PFSK-1 (cell line): ENCODE results near the gene TERT.

Experiments used
- FOXP2 ChIP-seq: optimal IDR thresholded peaks from 2 replicates; pipeline ENCODE3; 2011; ENCODE audit warnings: borderline replicate concordance, control low read depth, inconsistent platforms; ENCODE audit not compliant: insufficient read depth; ENCODE audit errors: extremely low read length, extremely low read depth
- POLR2AphosphoS5 ChIP-seq: IDR thresholded peaks from 2 replicates; pipeline ENCODE4 v1.6.1; 2012; ENCODE audit warnings: low read depth, mild to moderate bottlenecking, control low read depth, low read length, moderate library complexity
- SIN3A ChIP-seq: IDR thresholded peaks from 2 replicates; pipeline ENCODE4 v1.6.1; 2012; ENCODE audit warnings: mild to moderate bottlenecking, low read length, moderate library complexity, borderline replicate concordance; ENCODE audit not compliant: insufficient read depth
- TAF1 ChIP-seq: IDR thresholded peaks from 2 replicates; pipeline ENCODE4 v1.6.1; 2012; ENCODE audit warnings: low read length, control low read depth, borderline replicate concordance; ENCODE audit not compliant: insufficient read depth
- TF ChIP-seq, protein P1 (sequence below), 2 experiments: IDR thresholded peaks; 2 replicates each; pipeline versions ENCODE4 v1.6.1 to v1.8.0; 2011 to 2012; ENCODE audit warnings: low read depth in 2 of 2, low read length in 2 of 2, control low read depth in 1 of 2, inconsistent platforms in 1 of 2, mild to moderate bottlenecking in 1 of 2, moderate library complexity in 1 of 2; ENCODE audit not compliant: insufficient read depth in 1 of 2

TERT gene

DNA sequence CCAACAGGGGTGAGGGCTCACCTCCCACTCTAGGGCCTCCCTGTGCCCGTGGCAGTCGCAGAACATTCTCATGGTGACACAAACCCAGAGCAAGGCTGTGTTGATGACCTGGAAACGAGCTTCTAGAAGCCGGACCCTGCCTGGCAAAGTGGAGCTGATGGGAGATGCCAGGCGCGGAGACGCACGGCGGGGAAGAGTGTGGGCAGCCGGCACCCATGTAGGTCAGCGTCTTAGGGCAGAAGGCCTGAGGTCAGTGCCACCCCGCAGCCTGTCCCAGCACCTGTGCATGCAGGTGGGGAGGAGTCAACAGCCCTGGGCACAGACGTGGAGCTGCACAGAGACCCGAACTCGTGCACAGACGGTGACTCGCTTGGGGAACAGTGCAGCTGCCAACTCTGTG lies 64.3 kb downstream of the TERT start:
- TF ChIP-seq SIN3A: no peak
- no peak for TF ChIP-seq FOXP2
- no peak for TF ChIP-seq POLR2AphosphoS5
- TF ChIP-seq, protein P1, sequence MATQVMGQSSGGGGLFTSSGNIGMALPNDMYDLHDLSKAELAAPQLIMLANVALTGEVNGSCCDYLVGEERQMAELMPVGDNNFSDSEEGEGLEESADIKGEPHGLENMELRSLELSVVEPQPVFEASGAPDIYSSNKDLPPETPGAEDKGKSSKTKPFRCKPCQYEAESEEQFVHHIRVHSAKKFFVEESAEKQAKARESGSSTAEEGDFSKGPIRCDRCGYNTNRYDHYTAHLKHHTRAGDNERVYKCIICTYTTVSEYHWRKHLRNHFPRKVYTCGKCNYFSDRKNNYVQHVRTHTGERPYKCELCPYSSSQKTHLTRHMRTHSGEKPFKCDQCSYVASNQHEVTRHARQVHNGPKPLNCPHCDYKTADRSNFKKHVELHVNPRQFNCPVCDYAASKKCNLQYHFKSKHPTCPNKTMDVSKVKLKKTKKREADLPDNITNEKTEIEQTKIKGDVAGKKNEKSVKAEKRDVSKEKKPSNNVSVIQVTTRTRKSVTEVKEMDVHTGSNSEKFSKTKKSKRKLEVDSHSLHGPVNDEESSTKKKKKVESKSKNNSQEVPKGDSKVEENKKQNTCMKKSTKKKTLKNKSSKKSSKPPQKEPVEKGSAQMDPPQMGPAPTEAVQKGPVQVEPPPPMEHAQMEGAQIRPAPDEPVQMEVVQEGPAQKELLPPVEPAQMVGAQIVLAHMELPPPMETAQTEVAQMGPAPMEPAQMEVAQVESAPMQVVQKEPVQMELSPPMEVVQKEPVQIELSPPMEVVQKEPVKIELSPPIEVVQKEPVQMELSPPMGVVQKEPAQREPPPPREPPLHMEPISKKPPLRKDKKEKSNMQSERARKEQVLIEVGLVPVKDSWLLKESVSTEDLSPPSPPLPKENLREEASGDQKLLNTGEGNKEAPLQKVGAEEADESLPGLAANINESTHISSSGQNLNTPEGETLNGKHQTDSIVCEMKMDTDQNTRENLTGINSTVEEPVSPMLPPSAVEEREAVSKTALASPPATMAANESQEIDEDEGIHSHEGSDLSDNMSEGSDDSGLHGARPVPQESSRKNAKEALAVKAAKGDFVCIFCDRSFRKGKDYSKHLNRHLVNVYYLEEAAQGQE (IDR thresholded peaks at IDR 0.05; ENCODE audit: insufficient read depth in 1 of 2, low read depth in 2 of 2, low read length in 2 of 2): no peak
- no peak for TF ChIP-seq TAF1

DNA sequence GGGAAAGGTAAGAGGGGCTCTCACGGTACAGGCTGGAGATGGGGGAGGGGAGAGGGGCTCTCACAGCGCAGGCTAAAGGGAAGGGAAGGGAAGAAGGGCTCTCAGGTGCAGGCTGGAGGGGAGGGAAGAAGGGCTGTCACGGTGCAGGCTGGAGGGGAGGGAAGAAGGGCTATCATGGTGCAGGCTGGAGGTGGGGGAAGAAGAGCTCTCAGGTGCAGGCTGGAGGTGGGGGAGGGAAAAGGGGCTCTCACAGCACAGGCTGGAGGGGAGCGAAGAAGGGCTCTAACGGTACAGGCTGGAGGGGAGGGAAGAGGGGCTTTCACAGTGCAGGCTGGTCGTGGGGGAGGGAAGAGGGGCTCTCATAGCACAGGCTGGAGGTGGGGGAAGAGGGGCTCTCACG lies 65.0 kb downstream of the TERT start:
- TF ChIP-seq, protein P1 (IDR thresholded peaks at IDR 0.05; ENCODE audit: insufficient read depth in 1 of 2, low read depth in 2 of 2, low read length in 2 of 2): no peak
- TF ChIP-seq FOXP2 (no peak), SIN3A (no peak), TAF1 (no peak), POLR2AphosphoS5 (no peak)

DNA sequence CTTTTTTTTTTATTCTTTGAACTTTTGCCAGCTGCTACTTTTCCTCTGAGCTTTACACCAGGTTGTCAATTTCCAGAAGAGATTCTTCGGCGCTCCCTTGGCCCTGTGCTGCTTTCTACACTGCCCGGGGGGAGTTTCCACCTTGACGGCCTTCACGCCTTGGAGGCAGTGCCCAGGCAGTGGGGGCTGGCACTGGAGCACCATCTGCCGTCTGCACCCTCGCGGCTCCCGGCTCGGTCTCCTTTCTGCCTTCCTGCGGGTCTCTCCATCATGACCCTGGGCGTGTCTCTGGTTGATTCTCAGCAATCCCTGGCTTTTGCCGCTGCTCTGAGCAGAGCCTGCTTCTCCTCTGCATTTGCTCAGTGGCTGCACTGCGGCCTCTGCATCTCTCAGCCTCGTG lies 66.7 kb downstream of the TERT start:
- TF ChIP-seq TAF1: no peak
- TF ChIP-seq SIN3A: no peak
- no peak for TF ChIP-seq POLR2AphosphoS5
- no peak for TF ChIP-seq FOXP2
- TF ChIP-seq, protein P1 (IDR thresholded peaks at IDR 0.05; ENCODE audit: insufficient read depth in 1 of 2, low read depth in 2 of 2, low read length in 2 of 2): no peak

DNA sequence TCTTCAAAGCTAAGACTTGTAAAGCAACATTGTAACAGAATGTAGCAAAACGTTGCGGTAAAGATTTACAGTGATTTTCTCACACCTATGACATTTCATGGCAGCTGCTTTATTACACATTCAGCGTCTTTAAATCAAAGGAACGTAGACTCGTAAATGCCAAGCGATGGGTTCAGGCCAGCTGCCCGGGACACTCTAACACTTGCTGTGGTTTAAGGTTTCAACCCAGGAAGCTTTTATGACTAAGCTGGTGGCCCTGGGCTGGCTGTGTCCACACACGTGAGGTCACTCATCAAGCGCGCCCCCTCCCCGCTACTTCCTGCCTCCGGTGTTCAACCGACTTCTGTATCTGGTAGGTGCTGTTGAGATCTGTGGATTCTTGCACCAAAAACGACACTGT lies 67.2 kb downstream of the TERT start:
- TF ChIP-seq POLR2AphosphoS5: no peak
- TF ChIP-seq, protein P1 (IDR thresholded peaks at IDR 0.05; ENCODE audit: insufficient read depth in 1 of 2, low read depth in 2 of 2, low read length in 2 of 2): no peak
- no peak for TF ChIP-seq SIN3A
- TF ChIP-seq TAF1: no peak
- TF ChIP-seq FOXP2: no peak

DNA sequence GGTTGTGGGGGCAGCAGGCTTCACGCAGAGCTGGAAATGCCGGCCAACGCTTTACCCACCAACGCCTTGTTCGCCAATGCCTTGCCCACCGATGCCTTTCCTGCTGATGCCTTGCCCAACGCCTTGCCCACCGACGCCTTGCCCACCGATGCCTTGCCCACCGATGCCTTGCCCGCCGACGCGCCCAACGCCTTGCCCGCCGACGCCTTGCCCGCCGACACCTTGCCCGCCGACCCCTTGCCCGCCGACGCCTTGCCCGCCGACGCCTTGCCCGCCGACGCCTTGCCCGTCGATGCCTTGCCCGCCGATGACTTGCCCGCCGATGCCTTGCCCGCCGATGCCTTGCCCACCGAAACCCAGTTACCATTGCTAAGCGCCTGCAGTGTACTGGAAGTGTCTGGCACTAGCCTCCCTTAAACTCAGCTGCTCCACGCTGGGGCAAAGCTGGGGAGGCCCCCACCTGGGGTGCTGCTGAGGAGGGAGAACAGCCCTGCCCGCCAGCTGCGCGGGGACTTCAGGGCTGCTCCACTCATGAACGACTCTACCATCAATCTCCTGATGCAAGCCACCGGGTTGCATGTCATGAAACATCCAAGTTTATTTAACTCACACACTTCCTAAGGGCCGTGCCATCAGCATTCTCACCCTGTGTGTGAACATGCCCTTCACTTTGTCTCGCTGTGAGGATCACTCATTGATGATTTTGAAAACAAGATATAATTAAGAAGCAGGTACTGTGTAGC lies 67.9 kb downstream of the TERT start:
- TF ChIP-seq FOXP2 (no peak), TAF1 (no peak)
